ENCODE results near the gene CMPK1.

CMPK1 gene

DNA sequence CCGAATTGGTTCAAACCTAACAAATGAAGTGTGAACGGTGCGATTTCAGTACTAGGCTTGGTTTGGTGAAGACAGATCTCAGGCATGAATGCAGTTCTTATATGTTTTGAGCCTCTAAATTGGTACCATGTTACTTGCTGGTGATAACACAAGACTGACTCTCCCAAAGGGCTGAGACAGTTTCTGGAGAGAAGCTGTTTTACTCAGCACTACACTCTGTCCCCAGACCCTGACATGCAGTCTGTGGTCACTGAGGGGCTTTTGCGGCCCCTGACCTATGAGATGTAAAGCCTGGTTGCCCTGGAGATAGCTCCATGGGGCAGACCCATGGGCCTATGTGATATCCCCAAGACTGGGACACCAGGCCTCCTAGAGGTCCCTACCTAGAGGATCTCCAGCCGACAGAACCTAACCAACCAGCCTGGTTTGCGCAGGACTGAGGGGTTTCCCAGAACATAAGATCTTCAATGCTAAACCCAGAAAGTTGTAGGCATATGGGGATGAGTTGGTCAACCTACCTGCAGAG is 63.1 kb downstream of the CMPK1 start:
- no peak for DNase-seq (ENCODE audit: low spot score)

DNA sequence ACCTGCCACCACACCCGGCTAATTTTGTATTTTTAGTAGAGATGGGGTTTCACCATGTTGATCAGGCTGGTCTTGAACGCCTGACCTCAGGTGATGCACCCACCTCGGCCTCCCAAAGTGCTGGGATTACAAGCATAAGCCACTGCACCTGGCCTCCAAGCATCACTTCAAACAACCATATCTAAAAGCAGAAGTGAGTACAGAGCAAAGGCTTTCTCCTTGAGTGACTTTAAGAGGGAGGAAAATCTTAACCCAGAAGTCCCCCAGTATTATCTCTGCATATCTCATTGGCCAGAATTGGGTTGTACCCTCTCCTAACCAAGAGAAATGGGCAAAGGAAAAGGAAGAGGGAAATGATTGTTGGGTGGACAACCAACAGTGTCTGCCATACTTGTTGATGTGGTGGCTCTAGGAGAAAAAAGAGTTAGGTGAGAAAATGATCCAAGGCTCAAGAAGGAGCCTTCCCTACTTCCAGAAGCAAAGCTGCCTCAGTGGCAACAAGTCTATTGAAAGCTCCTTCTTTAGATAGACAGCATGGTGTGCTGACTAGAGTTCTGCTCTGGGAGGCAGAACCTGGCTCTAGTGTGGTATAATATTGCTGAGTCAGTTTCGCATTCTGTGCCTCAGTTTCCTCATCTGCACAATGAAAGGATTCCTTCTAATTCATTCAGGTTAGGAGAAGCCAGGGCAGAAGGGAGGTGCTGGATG is 65.7 kb downstream of the CMPK1 start:
- no peak for DNase-seq (ENCODE audit: low spot score)

DNA sequence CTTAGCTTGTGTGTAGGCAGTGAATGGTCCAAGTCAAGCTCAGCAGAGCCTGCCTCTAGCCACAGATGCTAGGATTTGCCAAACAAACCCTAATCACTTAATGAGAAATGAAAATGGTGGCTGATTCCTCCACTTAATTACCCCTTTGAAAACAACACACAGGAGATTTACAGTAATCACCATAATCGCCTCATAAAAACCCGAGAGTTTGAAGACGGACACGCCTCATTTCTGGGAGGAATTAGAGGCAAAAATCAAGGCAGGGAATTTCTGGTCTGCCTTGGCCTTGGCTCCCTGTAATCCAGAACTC is 66.2 kb downstream of the CMPK1 start:
- no peak for DNase-seq (ENCODE audit: low spot score)

GRCh38 chr1:47401761-47402160 is 68.2 kb downstream of the CMPK1 start:
- DNase-seq (ENCODE audit: low spot score): no peak

GRCh38 chr1:47402591-47402990 is 69.0 kb downstream of the CMPK1 start:
- DNase-seq (ENCODE audit: low spot score): no peak

- DNase-seq (ENCODE audit: low spot score): no peak
Measured at GRCh38 chr1:47403321-47403910, 69.8 kb downstream of the CMPK1 start.

GRCh38 chr1:47405697-47406096 is 72.1 kb downstream of the CMPK1 start:
- no peak for DNase-seq (ENCODE audit: low spot score)

- DNase-seq (ENCODE audit: low spot score): no peak
Measured at GRCh38 chr1:47406966-47407365, 73.4 kb downstream of the CMPK1 start.

DNA sequence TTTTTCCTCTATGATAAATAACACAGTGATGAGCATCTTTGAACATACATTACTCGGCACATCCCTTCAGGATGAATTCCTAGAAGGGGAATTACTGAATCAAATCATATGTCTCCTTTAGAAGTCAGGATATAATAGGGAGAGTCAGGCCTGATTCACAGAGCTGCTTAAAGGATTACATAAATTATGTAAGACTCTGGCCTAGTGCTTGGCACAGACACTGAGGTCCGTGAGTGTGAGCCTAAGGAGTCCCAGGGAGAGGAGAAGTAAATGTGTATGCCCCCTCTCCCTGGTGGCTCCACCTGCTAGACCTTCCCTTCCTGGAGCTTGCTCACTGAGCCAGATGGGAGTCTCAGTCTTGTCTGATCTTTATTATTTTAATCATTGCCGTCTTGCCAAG is 73.9 kb downstream of the CMPK1 start:
- DNase-seq (ENCODE audit: low spot score): no peak

GRCh38 chr1:47409311-47410067 is 75.9 kb downstream of the CMPK1 start:
- DNase-seq (ENCODE audit: low spot score): no peak

- DNase-seq (ENCODE audit: low spot score): no peak
Measured at GRCh38 chr1:47410068-47410455, 76.5 kb downstream of the CMPK1 start.

- no peak for DNase-seq (ENCODE audit: low spot score)
Measured at GRCh38 chr1:47411436-47411835, 77.8 kb downstream of the CMPK1 start.

GRCh38 chr1:47412437-47412836 is 78.8 kb downstream of the CMPK1 start:
- no peak for DNase-seq (ENCODE audit: low spot score)

GRCh38 chr1:47415728-47416318 is 82.2 kb downstream of the CMPK1 start, which contains the start of gene FOXE3:
Gene FOXE3 (plus strand): TSS chr1:47416285. CDS start chr1:47416316, 31 bp downstream.
- no peak for DNase-seq (ENCODE audit: low spot score)

GRCh38 chr1:47416319-47417169 is 83.0 kb downstream of the CMPK1 start:
- no peak for DNase-seq (ENCODE audit: low spot score)

DNA sequence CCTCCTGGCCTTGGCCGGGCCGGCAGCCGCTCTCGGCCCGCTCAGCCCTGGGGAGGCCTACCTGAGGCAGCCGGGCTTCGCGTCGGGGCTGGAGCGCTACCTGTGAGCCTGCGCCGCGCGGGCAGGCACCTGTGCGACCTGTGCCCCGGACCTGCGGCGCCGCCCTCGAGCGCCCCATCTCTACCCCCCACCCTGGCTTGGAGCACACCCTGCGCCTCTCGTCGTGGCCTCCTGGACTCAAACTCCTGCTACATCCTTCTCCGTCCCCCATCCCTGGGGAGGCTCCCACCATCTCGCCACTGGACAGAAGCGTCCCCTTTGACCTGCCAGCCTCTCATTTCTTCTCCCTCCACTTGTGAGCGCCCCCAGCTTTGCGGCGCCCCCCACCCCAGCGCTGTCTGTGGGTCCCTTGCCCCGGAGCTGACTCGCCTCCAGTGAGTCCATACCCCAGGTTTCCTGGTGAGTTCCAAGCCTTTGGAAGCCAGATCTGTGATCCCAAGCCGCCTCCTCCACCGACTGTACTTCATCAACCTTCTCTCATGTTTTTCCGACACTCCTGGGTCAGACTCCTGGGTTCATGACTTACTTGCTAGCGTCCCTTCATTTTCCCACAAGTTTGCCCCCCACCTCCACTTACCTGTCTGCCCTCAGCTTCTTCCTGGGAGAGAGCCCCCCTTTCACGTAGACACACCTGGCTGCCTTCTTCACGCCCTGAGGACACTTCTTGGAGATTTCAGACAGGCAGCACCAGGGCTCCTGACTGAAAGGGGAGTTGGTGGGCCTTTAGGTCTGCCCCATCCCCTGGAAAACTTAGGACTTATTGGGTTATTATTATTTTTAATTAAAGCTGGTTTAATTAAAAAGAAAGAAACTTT is 83.8 kb downstream of the CMPK1 start:
- DNase-seq (ENCODE audit: low spot score): no peak

GRCh38 chr1:47418122-47418521 is 84.5 kb downstream of the CMPK1 start:
- DNase-seq (ENCODE audit: low spot score): no peak

DNA sequence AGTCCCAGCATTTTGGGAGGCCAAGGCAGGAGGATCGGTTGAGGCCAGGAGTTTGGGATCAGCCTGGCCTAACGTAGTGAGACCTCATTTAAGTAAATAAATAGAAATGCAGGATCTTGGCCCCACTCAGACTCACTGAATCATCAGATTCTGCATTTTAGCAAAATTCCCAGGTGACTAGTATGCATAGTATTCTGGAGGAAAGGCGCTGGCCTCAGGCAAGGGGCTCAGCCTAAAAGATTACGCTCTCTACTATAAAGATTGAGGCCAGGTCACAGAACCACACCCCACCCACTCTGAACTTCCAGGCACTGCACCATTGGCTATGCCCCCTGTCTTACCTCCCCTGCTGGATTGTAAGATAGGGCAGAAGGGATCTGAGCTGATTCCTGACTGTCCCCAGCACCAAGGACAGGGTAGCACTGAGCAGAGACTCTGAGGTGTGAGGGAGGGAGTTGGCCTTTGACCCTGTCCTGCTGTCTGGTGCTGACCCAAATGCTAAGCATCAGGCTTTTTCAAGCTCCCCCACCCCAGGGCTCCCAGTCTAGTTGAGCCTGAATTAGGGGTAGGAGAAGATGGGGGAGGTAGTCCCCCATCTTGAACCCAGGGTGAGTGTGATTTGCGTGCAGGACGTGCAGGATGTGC is 85.2 kb downstream of the CMPK1 start:
- no peak for DNase-seq (ENCODE audit: low spot score)

- DNase-seq (ENCODE audit: low spot score): no peak
Measured at GRCh38 chr1:47420547-47420946, 87.0 kb downstream of the CMPK1 start.

GRCh38 chr1:47423872-47424271 is 90.3 kb downstream of the CMPK1 start:
- no peak for DNase-seq (ENCODE audit: low spot score)

Measured in hematopoietic multipotent progenitor cell treated with erythropoietin and hydrocortisone succinate and interleukin-3 and kit ligand, for 17 days (in vitro differentiated cells).